Dendritic cell treated with granulocyte-macrophage colony-stimulating factor and Interleukin-4, amounts not matched to agents 40 ng/mL and 50 ng/mL, for 4 days (primary cell): ENCODE results near the gene SELENOT.

Source experiments
- H3K27ac Mint-ChIP-seq: one replicate; pipeline ENCODE4 v1.8.0; 2022; ENCODE audit warnings: mild to moderate bottlenecking, mixed read lengths
- H3K27me3 Mint-ChIP-seq: one replicate; pipeline ENCODE4 v1.8.0; 2022; ENCODE audit warnings: mild to moderate bottlenecking, mixed read lengths
- H3K36me3 Mint-ChIP-seq: one replicate; pipeline ENCODE4 v1.8.0; 2022; ENCODE audit warnings: low read depth, mixed read lengths
- H3K4me1 Mint-ChIP-seq: one replicate; pipeline ENCODE4 v1.8.0; 2022; ENCODE audit warnings: low read depth, mixed read lengths
- H3K4me3 Mint-ChIP-seq: one replicate; pipeline ENCODE4 v1.8.0; 2022; ENCODE audit warnings: mild to moderate bottlenecking, moderate library complexity, mixed read lengths
- H3K9me3 Mint-ChIP-seq: one replicate; pipeline ENCODE4 v1.8.0; 2022; ENCODE audit warnings: mixed read lengths
- intact Hi-C: fragments of 100-400 bp; cut with micrococcal nuclease; formaldehyde crosslinking; loops from one replicate; pipeline ENCODE4 v1.15.0; 2022

The SELENOT gene

GRCh38 chr3:150662410-150663200 lies 59.5 kb downstream of the SELENOT start:
- Mint-ChIP-seq H3K36me3 (no peaks in the 10 kb centered on the region), H3K4me3 (no peak overlapping the region), H3K27ac (peak overlapping the region; percentile 36), H3K4me1 (peaks cover 38% of the 10 kb centered on the region), H3K27me3 (peaks cover 15% of the 10 kb centered on the region), H3K9me3 (no peaks in the 10 kb centered on the region)
- intact Hi-C loops = no loop called here

- intact Hi-C loops = no loop called here
- peaks cover 15% of the 10 kb centered on the region for H3K27me3 Mint-ChIP-seq
- no peaks in the 10 kb centered on the region for H3K9me3 Mint-ChIP-seq
- no peaks in the 10 kb centered on the region for H3K36me3 Mint-ChIP-seq
- H3K4me1 Mint-ChIP-seq = peaks cover 37% of the 10 kb centered on the region
- no peak overlapping the region for H3K4me3 Mint-ChIP-seq
- H3K27ac Mint-ChIP-seq = no peak overlapping the region
These were observed 60.3 kb downstream of the SELENOT start for GRCh38 chr3:150663461-150663860.

- intact Hi-C loops = no loop called here
- H3K27me3 Mint-ChIP-seq = peaks cover 11% of the 10 kb centered on the region
These were observed 63.0 kb downstream of the SELENOT start for GRCh38 chr3:150666167-150666566.

GRCh38 chr3:150673966-150674365 lies 70.8 kb downstream of the SELENOT start:
- Mint-ChIP-seq H3K4me1 (no peaks in the 10 kb centered on the region), H3K27ac (no peak overlapping the region), H3K36me3 (peaks cover 9% of the 10 kb centered on the region), H3K27me3 (peaks cover 6% of the 10 kb centered on the region), H3K9me3 (peaks cover 25% of the 10 kb centered on the region), H3K4me3 (no peak overlapping the region)
- intact Hi-C loops = no loop called here

More at GRCh38 chr3:150666167-150666566, 63.0 kb downstream of the SELENOT start:
- Mint-ChIP-seq H3K9me3 (no peaks in the 10 kb centered on the region), H3K4me1 (peaks cover 25% of the 10 kb centered on the region), H3K27ac (no peak overlapping the region), H3K4me3 (no peak overlapping the region), H3K36me3 (no peaks in the 10 kb centered on the region)

- Mint-ChIP-seq H3K36me3 (peaks cover 9% of the 10 kb centered on the region), H3K9me3 (peaks cover 25% of the 10 kb centered on the region), H3K27ac (no peak overlapping the region), H3K4me3 (no peak overlapping the region), H3K27me3 (peaks cover 6% of the 10 kb centered on the region), H3K4me1 (no peaks in the 10 kb centered on the region)
- intact Hi-C loops = no loop called here
These were observed 72.5 kb downstream of the SELENOT start for GRCh38 chr3:150675587-150675986.
